ENCODE results near the gene N4BP3. TPM values are rescaled to one million over a fixed set of nuclear protein-coding genes. Genes with fewer than 3 reads are reported as not detected.
"Not testable (repeated sequence)": the region's sequence is repeated elsewhere in the genome, so short reads cannot be mapped to it uniquely, and the experiment has no call there.

Gene N4BP3
- polyA plus RNA-seq, 3 donors: 0.01 TPM; not detected in 2

DNA sequence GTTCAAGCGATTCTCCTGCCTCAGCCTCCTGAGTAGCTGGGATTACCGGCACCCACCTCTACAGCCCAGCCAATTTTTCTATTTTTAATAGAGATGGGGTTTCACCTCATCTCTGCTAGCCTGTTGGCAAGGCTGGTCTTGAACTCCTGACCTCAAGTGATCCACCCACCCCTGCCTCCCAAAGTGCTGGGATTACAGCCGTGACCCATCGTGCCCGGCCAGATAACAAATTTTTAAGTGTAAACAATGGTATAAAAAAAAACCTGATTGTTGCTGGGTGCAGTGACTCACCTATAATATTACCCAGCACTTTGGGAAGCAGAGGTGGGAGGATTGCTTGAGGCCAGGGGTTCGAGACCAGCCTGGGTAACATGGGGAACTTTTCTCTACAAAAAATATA is 28.0 kb upstream of the N4BP3 start:
- H3K4me2 ChIP-seq (replicated peaks; ENCODE audit: extremely low read depth, low read length, poor library complexity, severe bottlenecking): no peak overlapping the region
- H4K20me1 ChIP-seq (ENCODE audit: insufficient read depth, low read length): no peaks in the 10 kb centered on the region
- TF ChIP-seq CTCF (IDR thresholded peaks at IDR 0.05): no peak
- Mint-ChIP-seq H3K27ac (no peak overlapping the region), H3K9me3 (peaks cover 0 to 5% (median 0%) of the 10 kb centered on the region in 7 donors), H3K36me3 (no peaks in the 10 kb centered on the region), H3K4me3 (no peak overlapping the region), H3K4me1 (no peaks in the 10 kb centered on the region), H3K27me3 (ENCODE audit: low read depth in 3 of 3) (peaks cover 5 to 24% (median 11%) of the 10 kb centered on the region in 3 donors)
- no peaks in the 10 kb centered on the region for H3K9me3 ChIP-seq (replicated peaks in 1 of 2; ENCODE audit: control insufficient read depth in 1 of 2, insufficient read depth in 1 of 2, low read length in 2 of 2)
- H2AFZ ChIP-seq (ENCODE audit: insufficient read depth, low read depth, low read length, poor library complexity, severe bottlenecking): no peak overlapping the region
- no CpG with 5 or more reads among the region's 6 CpGs for WGBS (ENCODE audit: insufficient coverage)
- intact Hi-C loops (cut with micrococcal nuclease): no loop called here
- no peaks in the 10 kb centered on the region for H3K36me3 ChIP-seq (replicated peaks in 1 of 2; ENCODE audit: control insufficient read depth in 1 of 2, insufficient read depth in 2 of 2, low read length in 2 of 2)
- no peak for DNase-seq
- H3K79me2 ChIP-seq (ENCODE audit: insufficient read depth, low read length): no peaks in the 10 kb centered on the region
- no peaks in the 10 kb centered on the region for H3K4me1 ChIP-seq (ENCODE audit: control insufficient read depth in 1 of 2, insufficient read depth in 2 of 2, low read length in 2 of 2)
- peaks cover 0 to 5% of the 10 kb centered on the region in 2 donors for H3K27me3 ChIP-seq (ENCODE audit: control insufficient read depth in 2 of 2, insufficient read depth in 2 of 2, low read length in 2 of 2)
- no peak overlapping the region for H3K27ac ChIP-seq (ENCODE audit: low read depth in 1 of 2, low read length in 2 of 2)
- H3K9ac ChIP-seq (ENCODE audit: insufficient read depth, low read length, poor library complexity, severe bottlenecking): no peak overlapping the region
- H3K4me3 ChIP-seq (replicated peaks in 1 of 3; ENCODE audit: low read depth in 2 of 3, low read length in 3 of 3): no peak overlapping the region

GRCh38 chr5:178086266-178086665 is 27.1 kb upstream of the N4BP3 start:
- no peak overlapping the region for H3K27ac Mint-ChIP-seq
- no peaks in the 10 kb centered on the region for H3K4me1 Mint-ChIP-seq
- no peak overlapping the region for H3K4me2 ChIP-seq (replicated peaks; ENCODE audit: extremely low read depth, low read length, poor library complexity, severe bottlenecking)
- no peaks in the 10 kb centered on the region for H3K79me2 ChIP-seq (ENCODE audit: insufficient read depth, low read length)
- no peak for DNase-seq
- peaks cover 0 to 6% of the 10 kb centered on the region in 2 donors for H3K9me3 ChIP-seq (replicated peaks in 1 of 2; ENCODE audit: control insufficient read depth in 1 of 2, insufficient read depth in 1 of 2, low read length in 2 of 2)
- H3K36me3 Mint-ChIP-seq: no peaks in the 10 kb centered on the region
- H3K27ac ChIP-seq (ENCODE audit: low read depth in 1 of 2, low read length in 2 of 2): no peak overlapping the region
- H3K4me3 Mint-ChIP-seq: peak overlapping the region in 1 of 2 donors; percentile 59
- no peak overlapping the region for H3K9ac ChIP-seq (ENCODE audit: insufficient read depth, low read length, poor library complexity, severe bottlenecking)
- intact Hi-C loops (cut with micrococcal nuclease): no loop called here
- no peaks in the 10 kb centered on the region for H3K36me3 ChIP-seq (replicated peaks in 1 of 2; ENCODE audit: control insufficient read depth in 1 of 2, insufficient read depth in 2 of 2, low read length in 2 of 2)
- H4K20me1 ChIP-seq (ENCODE audit: insufficient read depth, low read length): no peaks in the 10 kb centered on the region
- no peak overlapping the region for H3K4me3 ChIP-seq (replicated peaks in 1 of 3; ENCODE audit: low read depth in 2 of 3, low read length in 3 of 3)
- 51% methylated on average over 25 of the region's 25 CpGs for WGBS (ENCODE audit: insufficient coverage)
- no peaks in the 10 kb centered on the region for H3K4me1 ChIP-seq (ENCODE audit: control insufficient read depth in 1 of 2, insufficient read depth in 2 of 2, low read length in 2 of 2)
- H3K27me3 ChIP-seq (ENCODE audit: control insufficient read depth in 2 of 2, insufficient read depth in 2 of 2, low read length in 2 of 2): peaks cover 0 to 5% of the 10 kb centered on the region in 2 donors
- no peak for TF ChIP-seq CTCF (IDR thresholded peaks at IDR 0.05)
- H3K27me3 Mint-ChIP-seq (ENCODE audit: low read depth in 3 of 3): peaks cover 5 to 27% (median 10%) of the 10 kb centered on the region in 3 donors
- peaks cover 1 to 8% (median 3%) of the 10 kb centered on the region in 7 donors for H3K9me3 Mint-ChIP-seq
- H2AFZ ChIP-seq (ENCODE audit: insufficient read depth, low read depth, low read length, poor library complexity, severe bottlenecking): no peak overlapping the region

DNA sequence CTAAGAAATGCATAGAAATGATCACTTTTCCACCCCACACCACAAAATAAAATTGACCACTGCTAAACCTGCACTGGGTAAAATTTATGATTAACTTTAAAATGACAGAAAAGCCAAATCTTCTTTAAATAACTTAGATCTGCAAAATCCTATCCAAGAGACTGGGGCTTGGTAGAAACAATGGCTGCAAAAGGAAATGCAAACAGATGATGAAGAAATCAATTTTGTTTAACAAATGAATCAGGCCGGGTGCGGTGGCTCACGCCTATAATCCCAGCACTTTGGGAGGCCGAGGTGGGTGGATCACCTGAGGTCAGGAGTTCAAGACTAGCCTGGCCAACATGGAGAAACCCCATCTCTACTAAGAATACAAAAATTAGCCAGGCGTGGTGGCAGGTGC is 26.1 kb upstream of the N4BP3 start:
- H3K27ac ChIP-seq (ENCODE audit: low read depth in 1 of 2, low read length in 2 of 2); H3K4me1 ChIP-seq (ENCODE audit: control insufficient read depth in 1 of 2, insufficient read depth in 2 of 2, low read length in 2 of 2); H3K79me2 ChIP-seq (ENCODE audit: insufficient read depth, low read length); H3K4me1 Mint-ChIP-seq; H3K4me2 ChIP-seq (replicated peaks; ENCODE audit: extremely low read depth, low read length, poor library complexity, severe bottlenecking); intact Hi-C loops (cut with micrococcal nuclease); H3K9ac ChIP-seq (ENCODE audit: insufficient read depth, low read length, poor library complexity, severe bottlenecking); H3K36me3 Mint-ChIP-seq; H3K9me3 ChIP-seq (replicated peaks in 1 of 2; ENCODE audit: control insufficient read depth in 1 of 2, insufficient read depth in 1 of 2, low read length in 2 of 2); H3K36me3 ChIP-seq (replicated peaks in 1 of 2; ENCODE audit: control insufficient read depth in 1 of 2, insufficient read depth in 2 of 2, low read length in 2 of 2); H3K27me3 ChIP-seq (ENCODE audit: control insufficient read depth in 2 of 2, insufficient read depth in 2 of 2, low read length in 2 of 2); H3K4me3 Mint-ChIP-seq; H4K20me1 ChIP-seq (ENCODE audit: insufficient read depth, low read length); DNase-seq; H2AFZ ChIP-seq (ENCODE audit: insufficient read depth, low read depth, low read length, poor library complexity, severe bottlenecking); H3K4me3 ChIP-seq (replicated peaks in 1 of 3; ENCODE audit: low read depth in 2 of 3, low read length in 3 of 3): not testable (repeated sequence)
- Mint-ChIP-seq H3K9me3 (peaks cover 3 to 17% (median 10%) of the 10 kb centered on the region in 7 donors), H3K27ac (peak overlapping the region in 1 of 7 donors; percentile 20), H3K27me3 (ENCODE audit: low read depth in 3 of 3) (peaks cover 5 to 28% (median 9%) of the 10 kb centered on the region in 3 donors)
- no CpG with 5 or more reads among the region's 5 CpGs for WGBS (ENCODE audit: insufficient coverage)
